ENCODE data around the gene ANKMY1. TPM values are rescaled to one million over a fixed set of nuclear protein-coding genes. Genes with fewer than 3 reads are reported as not detected.

The ANKMY1 gene
- total RNA-seq, 1 experiment from 2014 or later = 28.3 TPM

GRCh38 chr2:240576036-240576435 is 18.2 kb upstream of the ANKMY1 start:
- peaks cover 25 to 26% of the 10 kb centered on the region in 2 experiments for H3K4me1 ChIP-seq (ENCODE audit: control insufficient read depth in 1 of 2, insufficient read depth in 2 of 2, low read length in 2 of 2)

More at GRCh38 chr2:240576036-240576435, 18.2 kb upstream of the ANKMY1 start:
- POLR2A ChIA-PET = no interaction called here
- no peaks in the 10 kb centered on the region for H3K27me3 ChIP-seq (ENCODE audit: insufficient read depth, low read length)
- no peaks in the 10 kb centered on the region for H3K9me2 ChIP-seq (ENCODE audit: insufficient read depth)
- H3K36me3 ChIP-seq (ENCODE audit: control insufficient read depth in 1 of 2, insufficient read depth in 2 of 2, low read length in 2 of 2) = no peaks in the 10 kb centered on the region
- no peak overlapping the region for H3K4me3 ChIP-seq (replicated peaks in 1 of 2; ENCODE audit: low read depth in 1 of 2, low read length in 2 of 2)
- H3K79me2 ChIP-seq (ENCODE audit: insufficient read depth, low read length) = peaks cover 24% of the 10 kb centered on the region
- no peaks in the 10 kb centered on the region for H4K20me1 ChIP-seq (ENCODE audit: insufficient read depth)
- DNase-seq (ENCODE audit: low read depth, low spot score) (no peak), ATAC-seq (no peak)
- RAD21 ChIA-PET (ENCODE audit: low non-redundant PET in 1 of 2, low total read pairs in 2 of 2, uncharacterized antibody in 2 of 2, unreplicated experiment in 2 of 2) = no interaction called here
- H3K4me2 ChIP-seq (ENCODE audit: low read length) = no peak overlapping the region
- no peaks in the 10 kb centered on the region for H3K9me3 ChIP-seq (ENCODE audit: control insufficient read depth in 1 of 2, insufficient read depth in 1 of 2, low read depth in 1 of 2, low read length in 2 of 2)
- H3K9ac ChIP-seq (ENCODE audit: low read length) = no peak overlapping the region
- CTCF ChIA-PET = no interaction called here
- BruUV-seq (replicated peaks) = no TSS peak
- TF ChIP-seq ZFX (IDR thresholded peaks at IDR 0.05) (no peak), POLR2A (IDR thresholded peaks at IDR 0.05; ENCODE audit: borderline replicate concordance, extremely low read depth, insufficient read depth, insufficient read length) (no peak), TCF7L2 (IDR thresholded peaks at IDR 0.05; ENCODE audit: borderline replicate concordance, extremely low read depth, insufficient read depth, insufficient read length) (no peak), RAD21 (IDR thresholded peaks at IDR 0.05; ENCODE audit: low read depth) (no peak), JUND (IDR thresholded peaks at IDR 0.05) (no peak), FOSL1 (IDR thresholded peaks at IDR 0.05; ENCODE audit: low read depth) (no peak), ELF1 (IDR thresholded peaks at IDR 0.05; ENCODE audit: borderline replicate concordance, low read depth) (no peak), POLR2AphosphoS5 (IDR thresholded peaks at IDR 0.05; ENCODE audit: low read depth, low read length) (no peak), CBX3 (IDR thresholded peaks at IDR 0.05; ENCODE audit: low read depth) (no peak), SP1 (IDR thresholded peaks at IDR 0.05; ENCODE audit: low read depth) (no peak), REST (IDR thresholded peaks at IDR 0.05; ENCODE audit: low read depth) (no peak), YY1 (IDR thresholded peaks at IDR 0.05; ENCODE audit: extremely low read depth, insufficient replicate concordance, low read depth, low read length) (no peak)
- TF ChIP-seq, protein P1, sequence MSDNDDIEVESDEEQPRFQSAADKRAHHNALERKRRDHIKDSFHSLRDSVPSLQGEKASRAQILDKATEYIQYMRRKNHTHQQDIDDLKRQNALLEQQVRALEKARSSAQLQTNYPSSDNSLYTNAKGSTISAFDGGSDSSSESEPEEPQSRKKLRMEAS (IDR thresholded peaks at IDR 0.05) = no peak
- TF ChIP-seq, protein P2, sequence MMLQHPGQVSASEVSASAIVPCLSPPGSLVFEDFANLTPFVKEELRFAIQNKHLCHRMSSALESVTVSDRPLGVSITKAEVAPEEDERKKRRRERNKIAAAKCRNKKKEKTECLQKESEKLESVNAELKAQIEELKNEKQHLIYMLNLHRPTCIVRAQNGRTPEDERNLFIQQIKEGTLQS (IDR thresholded peaks at IDR 0.05) = no peak
- H2AFZ ChIP-seq (ENCODE audit: low read depth, low read length, poor library complexity, severe bottlenecking) = no peak overlapping the region
- no peak overlapping the region for H3K27ac ChIP-seq (ENCODE audit: low read depth, low read length)
- intact Hi-C loops (cut with micrococcal nuclease) = no loop called here

Measured in HCT116 (cell line).